Stimulated activated CD4-positive, alpha-beta T cell treated with anti-CD3 and anti-CD28 coated beads, Interleukin-12 subunit alpha, Interleukin-12 subunit beta, amount 100 ng/mL, for 24 hours (primary cell): ENCODE data around the gene MRPL24.
"Not testable (repeated sequence)": the region's sequence is repeated elsewhere in the genome, so short reads cannot be mapped to it uniquely, and the experiment has no call there.

ENCODE experiments used
- DNase-seq, 2 experiments: peaks; one replicate each; pipeline ENCODE4 v3.0.0-alpha.2; 2020; ENCODE audit warnings: low read depth in 2 of 2

The MRPL24 gene

DNA sequence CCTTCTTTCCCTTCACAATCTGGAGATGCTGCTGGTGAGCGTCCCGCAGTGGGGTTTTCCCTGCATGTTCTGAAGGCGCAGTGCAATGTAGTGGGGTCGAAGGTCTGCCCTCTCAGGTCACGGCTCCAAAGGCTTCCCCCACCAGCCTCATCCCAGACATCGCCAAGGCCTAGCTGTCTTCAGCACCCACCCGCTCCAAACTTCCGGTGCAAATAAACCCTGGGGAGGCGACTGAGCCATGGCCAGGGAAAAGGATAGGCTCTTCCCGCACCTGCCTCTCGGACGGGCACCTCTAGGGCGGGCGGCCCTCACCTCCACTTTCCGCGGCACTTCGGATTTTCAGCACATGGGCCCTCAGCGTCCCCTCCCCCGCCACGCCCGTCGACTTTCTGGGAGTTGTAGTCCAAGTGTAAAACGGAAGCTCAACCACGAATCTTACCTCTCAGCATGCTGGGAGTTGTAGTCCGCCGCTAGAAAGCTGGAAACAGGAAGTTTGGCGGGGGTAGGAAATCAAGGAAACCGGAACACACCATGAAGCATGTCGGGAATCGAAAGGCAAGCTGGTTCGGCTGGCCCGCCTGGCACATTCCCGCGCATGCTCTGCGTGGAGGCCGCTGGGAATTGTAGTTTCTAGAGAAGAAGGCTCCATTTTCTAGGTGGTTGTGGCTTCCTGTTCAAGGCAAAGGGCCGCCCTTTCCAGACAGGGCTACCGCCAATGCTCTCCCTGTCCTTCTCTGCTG, at the start of gene MRPL24:
MRPL24 (minus strand) TSS at position 348 of the 740 bp plus-strand sequence. CDS start 2,384 bp downstream, outside the sequence.
- peak; percentile 92 to 94 for DNase-seq

DNA sequence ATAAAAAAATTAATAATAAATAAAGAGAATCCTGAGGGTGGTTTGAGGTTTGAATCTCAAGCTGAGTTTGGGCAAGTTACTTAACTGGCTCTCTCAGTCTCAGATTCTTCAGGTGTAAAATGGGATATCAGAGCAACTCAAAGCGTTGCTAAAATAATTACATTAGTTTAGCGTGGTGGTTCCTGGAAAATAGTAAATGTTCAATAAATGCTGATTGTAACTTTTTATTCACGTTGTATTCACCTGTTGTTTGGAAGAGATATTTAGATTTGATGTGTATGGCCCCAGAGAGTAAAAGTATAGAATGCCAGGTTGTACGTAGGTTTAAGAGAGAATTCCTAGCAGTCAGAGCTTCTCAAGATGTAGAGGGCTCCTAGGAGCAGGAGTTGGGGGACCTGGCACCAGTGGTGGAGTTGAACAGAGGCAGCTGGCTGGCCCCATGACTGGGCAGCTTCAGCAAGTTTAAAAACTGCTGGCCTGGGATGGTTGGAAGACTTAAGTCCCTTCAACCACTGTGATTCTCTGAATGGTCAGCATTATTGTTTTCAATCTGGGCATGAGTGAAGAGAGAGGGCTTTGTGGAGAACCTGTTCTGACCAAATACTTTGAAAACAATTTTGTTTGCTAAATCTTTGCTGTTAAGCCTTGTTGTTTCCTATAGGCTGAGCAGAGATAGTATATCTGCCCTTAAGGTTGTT, 48.9 kb upstream of the MRPL24 start:
- no peak for DNase-seq

DNA sequence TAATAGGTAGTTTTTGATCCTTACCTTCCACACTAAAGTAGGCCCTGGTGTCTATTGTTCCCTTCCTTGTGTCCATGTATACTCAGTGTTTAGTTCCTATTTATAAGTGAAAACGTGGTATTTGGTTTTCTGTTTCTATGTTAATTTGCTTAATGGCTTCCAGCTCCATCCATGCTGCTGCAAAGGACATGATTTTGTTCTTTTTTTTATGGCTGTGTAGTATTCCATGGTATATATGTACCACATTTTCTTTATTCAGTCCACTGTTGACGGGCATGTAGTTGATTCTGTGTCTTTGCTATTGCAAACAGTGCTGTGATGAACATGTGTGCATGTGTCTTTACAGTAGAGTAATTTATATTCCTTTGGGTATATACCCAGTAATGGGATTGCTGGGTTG, 47.2 kb upstream of the MRPL24 start:
- no peak for DNase-seq

DNA sequence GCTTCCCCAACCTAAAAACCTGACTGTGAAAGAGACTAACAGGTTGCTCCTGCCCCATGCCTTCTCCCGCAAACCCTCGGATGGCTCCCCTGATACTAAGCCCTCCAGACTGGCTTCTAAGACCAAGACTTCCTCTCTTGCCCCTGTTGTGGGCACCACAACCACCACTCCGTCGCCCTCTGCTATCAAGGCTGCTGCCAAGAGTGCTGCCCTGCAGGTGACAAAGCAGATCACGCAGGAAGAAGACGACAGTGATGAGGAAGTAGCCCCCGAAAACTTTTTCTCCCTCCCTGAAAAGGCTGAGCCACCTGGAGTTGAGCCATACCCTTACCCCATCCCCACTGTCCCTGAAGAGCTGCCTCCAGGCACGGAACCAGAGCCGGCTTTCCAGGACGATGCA, 45.8 kb upstream of the MRPL24 start:
- DNase-seq = no peak

DNA sequence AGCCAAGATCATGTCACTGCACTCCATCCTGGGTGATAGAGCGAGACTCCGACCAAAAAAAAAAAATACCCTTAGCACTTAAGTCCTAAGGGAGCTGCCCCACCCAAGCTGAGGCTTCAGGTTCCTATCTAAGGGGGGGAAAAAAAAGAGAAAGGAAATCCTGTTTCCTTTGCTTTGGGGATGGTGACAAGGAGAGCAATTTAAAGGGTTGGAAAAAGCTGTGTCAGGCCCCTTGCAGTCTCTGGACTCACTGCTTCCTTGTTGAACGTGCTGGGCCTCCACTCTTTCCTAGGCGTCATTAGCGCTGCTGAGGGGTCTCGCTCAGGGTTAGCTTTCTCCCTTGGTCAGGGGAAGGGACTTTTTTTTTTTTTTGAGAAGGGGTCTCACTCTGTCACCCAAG, 44.6 kb upstream of the MRPL24 start:
- no peak for DNase-seq

DNA sequence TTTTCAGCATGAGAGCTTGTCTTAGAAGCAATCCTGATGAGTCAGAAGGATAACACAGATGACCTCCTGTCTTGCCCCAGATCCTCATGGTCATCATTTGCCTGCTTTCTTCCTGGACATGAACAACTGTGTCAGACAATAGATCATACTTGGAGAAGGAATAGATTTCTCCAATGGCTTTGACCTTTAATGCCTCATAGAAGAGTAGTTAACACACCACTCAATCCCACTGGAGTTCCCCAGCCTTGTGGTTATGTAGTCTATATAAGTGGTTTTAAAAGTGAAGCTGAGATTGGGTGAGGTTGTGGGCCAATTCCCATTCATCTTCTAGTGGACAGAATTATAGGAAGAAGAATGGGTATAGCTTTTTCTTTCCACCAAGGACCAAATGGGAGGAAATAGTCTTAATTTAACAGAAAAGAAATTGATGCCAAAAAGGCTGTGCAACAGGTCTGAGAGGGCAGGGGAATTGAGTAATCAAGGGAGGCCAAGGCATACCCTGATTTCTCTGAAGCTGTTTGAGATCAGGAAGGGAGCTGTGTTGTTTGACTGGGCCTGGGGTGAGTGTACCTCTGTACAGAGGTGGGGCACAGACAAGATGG, 40.8 kb upstream of the MRPL24 start:
- DNase-seq = no peak

DNA sequence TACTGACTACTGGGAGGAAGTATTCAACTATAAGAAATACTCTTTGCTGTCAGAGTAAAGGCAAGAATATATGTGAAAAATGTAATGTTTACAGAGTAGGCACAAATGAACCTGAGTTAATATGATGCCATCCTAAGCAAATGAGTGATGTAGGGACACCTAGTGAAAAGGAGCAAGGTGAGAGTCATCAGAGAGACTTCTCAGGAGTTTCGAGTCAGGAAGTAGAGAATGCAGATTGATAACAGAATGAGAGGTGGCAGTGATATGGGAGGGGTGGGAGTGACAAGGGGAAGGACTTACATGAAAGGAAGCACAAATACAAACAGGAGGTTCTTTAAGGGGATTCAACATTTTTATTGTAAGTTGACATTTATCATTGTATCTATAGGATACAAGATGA, 36.7 kb upstream of the MRPL24 start:
- no peak for DNase-seq

DNA sequence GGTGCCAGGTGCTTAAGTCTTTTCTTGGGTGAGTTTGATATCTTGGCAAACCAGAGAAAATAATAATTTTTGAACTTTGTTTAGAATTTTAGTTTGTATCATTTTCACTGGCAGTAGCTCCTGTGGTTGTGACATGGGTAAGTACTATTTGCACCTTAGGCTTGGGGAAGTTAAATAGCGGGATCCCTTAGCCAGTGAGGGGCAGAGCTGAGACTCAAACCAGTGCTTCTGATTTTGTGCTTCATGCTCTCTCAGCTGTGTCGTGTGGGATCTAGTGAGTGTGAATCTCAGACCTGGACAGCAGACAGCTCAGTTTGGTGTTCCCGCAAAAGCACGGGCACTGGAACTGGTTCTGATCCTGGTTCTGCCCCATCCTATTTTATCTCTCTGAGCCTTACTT, 36.1 kb upstream of the MRPL24 start:
- DNase-seq = no peak

DNA sequence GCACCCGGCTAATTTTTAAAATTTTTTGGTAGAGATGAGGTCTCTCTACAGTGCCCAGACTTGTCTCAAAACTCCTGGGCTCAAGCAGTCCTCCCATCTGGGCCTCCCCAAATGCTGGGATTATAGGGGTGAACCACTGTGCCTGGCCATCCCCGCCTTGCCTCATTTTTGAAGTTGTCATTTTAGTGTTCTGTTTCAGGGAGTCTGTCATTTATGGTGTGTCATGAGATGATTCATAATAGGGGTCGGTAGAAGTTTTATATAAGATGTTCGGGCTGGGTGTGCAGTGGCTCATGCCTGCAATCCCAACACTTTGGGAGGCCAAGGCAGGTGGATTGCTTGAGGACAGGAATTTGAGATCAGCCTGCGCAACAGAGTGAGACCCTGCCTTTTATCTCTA, 34.9 kb upstream of the MRPL24 start:
- DNase-seq = no peak

DNA sequence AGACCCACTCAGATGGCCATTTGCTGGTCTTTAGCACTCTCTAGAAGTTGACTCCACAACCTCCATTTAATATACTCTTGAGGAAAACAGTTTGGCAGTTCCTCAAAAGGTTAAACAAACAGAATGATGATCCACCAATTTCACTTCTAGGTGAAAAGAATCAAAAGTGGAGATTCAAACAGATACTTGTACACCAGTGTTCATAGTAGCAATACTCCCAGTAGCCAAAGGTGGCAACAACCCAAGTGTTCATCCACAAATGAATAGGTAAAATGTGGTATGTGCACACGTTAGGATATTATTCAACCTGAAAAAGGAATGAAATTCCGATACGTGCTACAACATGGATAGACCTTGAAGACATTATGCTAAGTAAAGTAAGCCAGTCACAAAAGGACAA, 32.7 kb upstream of the MRPL24 start:
- no peak for DNase-seq

DNA sequence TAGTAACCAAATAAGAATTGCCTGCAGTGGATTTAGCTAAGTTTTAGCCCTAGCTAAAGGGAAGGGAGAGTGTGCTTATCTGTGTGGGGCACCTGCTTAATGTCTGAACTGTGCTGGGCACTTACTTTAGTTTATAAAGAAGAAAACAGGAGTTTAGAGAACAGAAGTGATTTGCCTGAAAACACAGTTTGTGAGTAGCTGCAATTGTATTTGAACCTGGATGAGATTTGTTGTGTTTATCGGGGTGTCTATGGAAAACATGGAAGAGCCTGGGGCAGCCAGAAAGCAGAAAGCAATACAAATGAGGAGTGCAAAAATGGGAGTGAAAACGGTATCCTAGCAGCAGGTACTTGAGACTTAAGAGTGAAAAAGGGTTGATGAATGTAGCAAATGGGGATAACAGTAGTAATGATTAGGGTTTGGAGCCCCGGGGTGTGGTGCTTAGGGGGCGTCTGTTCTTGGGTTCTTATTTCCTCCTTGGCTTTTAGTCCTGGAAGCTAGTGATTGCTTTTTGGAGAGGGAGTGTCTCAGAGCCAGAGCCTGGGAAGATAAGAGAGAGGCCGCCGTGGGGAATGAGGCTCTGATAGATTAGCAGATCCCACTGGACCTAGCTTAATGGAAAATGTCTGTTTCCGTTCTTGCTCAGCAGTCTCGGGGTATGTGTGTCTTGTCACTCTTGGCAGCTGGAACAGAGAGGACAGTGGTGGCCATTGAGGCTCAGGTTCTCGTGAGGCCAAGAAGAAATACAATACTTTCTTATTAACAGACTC, 32.0 kb upstream of the MRPL24 start:
- no peak for DNase-seq

DNA sequence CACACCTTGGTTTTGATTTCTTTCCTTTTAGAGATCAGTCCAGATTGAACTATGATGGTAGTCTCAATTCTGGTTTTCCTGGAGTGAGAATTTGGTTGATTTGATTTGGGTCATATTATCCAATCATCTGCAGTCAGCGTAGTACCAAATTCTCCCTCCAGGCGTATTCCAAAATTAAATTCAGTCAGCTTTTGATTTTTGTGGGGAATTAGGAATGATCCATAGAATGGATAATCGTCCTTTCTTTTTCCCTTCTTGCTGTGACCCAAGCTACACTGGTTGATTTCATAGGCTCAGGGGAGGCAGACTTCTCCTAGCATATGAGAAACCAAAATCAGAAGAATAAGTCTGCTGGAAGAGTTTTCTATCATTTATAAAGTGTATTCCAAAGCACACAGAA, 31.3 kb upstream of the MRPL24 start:
- no peak for DNase-seq

DNA sequence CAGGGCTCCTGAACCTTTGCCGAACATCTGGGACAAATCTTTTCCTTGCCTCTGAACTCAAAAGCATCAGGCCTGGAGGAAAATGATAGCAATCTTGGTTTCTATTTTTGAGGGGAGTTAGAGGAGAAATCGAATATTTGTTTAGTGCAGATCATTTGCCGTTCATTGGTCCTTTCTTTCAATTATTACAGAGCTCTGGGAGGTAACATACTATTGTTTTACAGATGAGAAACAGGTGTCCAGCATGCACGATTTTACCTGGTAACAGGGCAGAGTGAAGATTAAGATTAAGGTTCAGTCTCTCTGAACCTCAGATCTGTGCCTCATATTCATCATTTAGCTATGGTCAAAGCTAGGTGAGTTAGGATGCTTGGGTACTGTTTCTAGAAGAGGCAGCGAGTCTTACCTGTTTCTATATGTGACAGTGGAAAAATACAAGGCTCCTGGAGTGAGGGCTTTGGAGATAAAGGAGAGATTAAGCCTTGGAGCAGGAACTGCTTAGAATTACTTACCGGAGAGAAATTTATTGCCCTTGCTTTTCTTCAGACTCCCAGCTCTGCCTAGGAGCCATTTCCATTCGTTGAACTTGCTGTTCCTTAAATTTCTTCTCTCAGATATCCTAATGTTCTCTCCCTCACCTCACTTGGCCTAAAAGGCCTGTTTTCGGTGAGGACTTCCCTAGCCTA, 27.9 kb upstream of the MRPL24 start:
- DNase-seq = no peak

DNA sequence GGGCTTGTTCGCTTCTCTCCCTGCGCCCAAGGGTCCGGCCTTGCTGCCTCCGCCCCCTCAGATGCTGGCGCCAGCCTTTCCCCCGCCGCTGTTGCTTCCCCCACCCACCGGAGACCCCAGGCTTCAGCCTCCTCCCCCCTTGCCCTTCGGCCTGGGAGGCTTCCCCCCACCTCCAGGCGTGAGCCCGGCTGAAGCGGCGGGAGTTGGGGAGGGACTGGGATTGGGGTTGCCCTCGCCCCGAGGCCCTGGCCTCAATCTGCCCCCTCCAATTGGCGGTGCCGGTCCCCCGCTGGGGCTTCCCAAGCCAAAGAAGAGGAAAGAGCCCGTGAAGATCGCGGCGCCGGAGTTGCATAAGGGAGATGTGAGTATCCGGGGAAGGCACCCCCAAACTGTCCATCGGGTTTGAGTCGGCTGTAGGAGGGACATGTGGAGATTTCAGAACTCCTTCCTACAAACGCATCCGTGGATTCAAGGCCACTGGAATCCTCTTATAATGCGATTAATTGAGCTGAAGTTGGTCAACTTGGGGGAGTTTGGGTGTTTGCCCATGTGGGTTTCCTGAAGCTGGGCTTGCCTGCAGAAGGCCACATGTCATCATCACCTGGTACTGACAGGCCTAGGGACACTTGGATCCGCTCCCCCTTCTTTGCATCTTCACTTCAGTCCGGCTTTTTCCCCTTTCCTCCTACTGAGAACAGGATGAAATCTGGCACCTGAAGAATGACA, 27.2 kb upstream of the MRPL24 start:
- peak in 1 of 2 experiments; percentile 15 for DNase-seq

DNA sequence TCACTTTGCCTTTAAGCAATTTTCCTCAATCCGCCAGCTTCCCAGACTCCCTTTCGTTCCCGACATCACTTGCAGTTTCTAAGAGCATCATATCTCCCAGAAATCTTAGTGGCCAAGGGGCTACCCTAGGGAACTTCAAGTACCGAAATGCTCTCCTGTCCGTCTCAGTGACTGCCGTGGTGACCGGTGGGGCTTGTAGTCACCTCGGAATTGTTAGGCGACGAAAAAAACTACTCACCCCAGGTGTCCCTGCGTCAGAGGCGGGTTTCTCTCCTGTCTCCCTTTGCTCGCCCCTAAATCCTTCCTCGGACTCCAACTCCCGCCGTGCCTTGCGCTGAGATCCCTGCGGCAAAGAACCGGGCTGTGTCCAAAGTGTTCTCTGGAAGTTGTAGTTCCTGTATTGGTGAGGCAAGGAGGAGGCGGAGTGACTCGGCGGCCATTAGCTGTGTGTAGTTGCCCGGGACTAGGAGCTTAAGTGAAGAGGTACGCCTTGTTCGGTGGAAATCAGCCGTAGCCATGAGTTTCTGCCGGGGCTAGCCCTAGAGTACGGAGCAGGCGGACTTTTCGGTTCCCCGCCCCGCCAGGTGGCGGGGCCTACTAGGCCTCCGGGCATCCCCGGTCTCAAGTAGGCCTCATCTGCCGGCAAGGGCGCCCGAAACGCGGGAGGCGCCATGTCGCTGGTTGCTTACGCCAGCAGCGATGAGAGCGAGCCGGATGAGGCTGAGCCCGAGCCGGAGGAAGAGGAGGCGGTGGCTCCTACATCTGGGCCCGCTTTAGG, 26.4 kb upstream of the MRPL24 start, which contains the start of gene PRCC:
PRCC (plus strand) TSS at position 435 of the 778 bp plus-strand sequence; CDS start at position 672, 237 bp downstream.
- peak; percentile 95 for DNase-seq

DNA sequence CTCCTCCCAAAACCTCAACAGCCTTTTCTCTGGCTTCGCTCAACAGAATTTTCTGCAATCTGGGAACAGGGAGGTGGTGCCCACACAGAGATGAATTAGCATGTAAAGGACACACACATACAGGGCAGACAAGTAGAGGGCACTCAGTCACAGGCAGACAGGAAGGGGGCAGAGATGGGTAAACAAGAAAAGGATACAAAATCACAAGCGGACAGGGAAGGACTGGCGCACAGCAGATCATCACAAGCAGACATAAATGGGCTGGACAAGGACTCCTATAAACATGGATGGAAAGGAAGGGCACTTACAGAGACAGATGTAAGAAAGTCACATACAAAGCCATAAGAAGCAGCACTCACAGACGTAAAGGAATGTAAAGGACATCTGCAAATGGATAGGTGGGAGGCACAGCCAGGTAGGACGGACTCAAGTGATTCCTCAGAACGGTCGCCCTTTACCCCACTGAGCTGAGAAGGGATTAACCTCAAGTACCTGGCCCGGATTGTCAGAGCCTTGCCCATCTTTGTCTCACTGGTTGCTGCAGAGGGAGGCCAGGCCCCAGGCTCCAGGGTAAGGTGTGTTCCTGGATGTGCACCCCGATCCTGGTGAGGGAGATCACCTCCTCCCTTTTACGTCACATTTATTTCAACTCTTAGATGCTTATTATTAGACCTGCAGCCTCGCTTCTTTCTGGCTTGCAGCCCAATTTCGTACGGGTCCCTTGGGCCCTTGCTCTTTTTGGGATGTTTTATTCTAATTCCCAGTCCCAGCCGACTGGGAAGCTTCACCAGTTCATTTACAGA, 25.6 kb upstream of the MRPL24 start:
- DNase-seq = no peak

DNA sequence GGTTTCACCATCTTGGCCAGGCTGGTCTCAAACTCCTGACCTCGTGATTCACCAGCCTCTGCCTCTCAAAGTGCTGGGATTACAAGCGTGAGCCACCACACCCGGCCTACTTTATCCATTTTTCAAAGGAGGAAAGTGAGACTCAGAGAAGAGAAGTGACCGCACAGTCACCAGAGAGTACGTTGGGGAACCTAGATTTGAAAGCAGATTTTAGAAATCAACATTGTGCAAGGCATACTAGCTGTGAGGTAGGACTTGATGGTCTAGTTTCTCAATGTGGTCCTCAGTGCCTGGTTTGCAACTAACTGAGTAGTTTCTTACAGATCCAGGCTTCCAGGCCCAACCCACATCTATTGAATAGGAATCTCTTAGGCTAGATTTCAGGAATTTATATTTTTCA, 24.8 kb upstream of the MRPL24 start:
- no peak for DNase-seq

DNA sequence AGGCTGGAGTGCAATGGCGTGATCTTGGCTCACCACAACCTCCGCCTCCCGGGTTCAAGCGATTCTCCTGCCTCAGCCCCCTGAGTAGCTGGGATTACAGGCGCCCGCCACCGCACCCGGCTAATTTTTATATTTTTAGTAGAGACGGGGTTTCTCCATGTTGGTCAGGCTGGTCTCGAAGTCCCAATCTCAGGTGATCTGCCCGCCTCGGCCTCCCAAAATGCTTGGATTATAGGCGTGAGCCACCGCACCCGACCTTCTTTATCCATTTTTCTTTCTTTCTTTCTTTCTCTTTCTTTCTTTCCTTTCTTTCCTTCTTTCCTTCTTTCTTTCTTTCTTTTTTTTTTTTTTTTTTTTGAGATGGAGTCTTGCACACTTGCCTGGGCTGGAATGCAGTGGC, 24.2 kb upstream of the MRPL24 start:
- DNase-seq = not testable (repeated sequence)

DNA sequence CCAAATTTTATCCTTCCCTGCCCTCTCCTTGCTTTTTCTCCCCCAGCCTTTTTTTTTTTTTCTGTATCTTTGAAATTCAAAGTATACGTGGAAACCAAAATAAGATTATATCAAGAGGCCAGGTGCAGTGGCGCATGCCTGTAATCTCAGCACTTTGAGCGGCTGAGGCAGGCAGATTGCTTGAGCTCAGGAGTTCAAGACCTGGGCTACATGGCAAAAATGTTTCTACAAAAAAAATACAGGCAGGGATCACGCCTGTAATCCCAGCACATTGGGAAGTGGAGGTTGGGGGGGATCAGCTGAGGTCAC, 19.9 kb upstream of the MRPL24 start:
- DNase-seq = no peak
